Upper lobe of left lung (tissue), 4 donors: Measurements from ENCODE around the gene ADCY9.

ENCODE experiments used
- CTCF ChIP-seq, 6 experiments: fragments of 450-650 bp in 4 of 6; fragments of 200-600 bp in 2 of 6; sonication (generic) in 2 of 6; IDR thresholded peaks; one replicate each; pipeline ENCODE4 v1.5.1; 2016 to 2019; ENCODE audit warnings: antibody characterized with exemption in 6 of 6
- POLR2A ChIP-seq, 4 donors: fragments of 450-650 bp; IDR thresholded peaks; one replicate each; pipeline ENCODE4 v1.5.1; 2016 to 2017; ENCODE audit warnings: antibody characterized with exemption in 4 of 4, mild to moderate bottlenecking in 2 of 4
- POLR2AphosphoS5 ChIP-seq, 2 donors: sonication (generic); formaldehyde crosslinking; IDR thresholded peaks; one replicate each; pipeline ENCODE4 v1.5.1; 2017; ENCODE audit warnings: antibody characterized with exemption in 2 of 2

GRCh38 chr16:4006397-4006999, 109.7 kb downstream of the ADCY9 start:
- TF ChIP-seq CTCF (IDR thresholded peaks at IDR 0.05) (no peak), POLR2A (IDR thresholded peaks at IDR 0.05) (no peak), POLR2AphosphoS5 (IDR thresholded peaks at IDR 0.05) (no peak)
